PFSK-1 (cell line): ENCODE measurements around the gene ZC3H12A.

Experiments used
- POLR2AphosphoS5 ChIP-seq: IDR thresholded peaks from 2 replicates; pipeline ENCODE4 v1.6.1; 2012; ENCODE audit warnings: low read depth, mild to moderate bottlenecking, control low read depth, low read length, moderate library complexity
- TAF1 ChIP-seq: IDR thresholded peaks from 2 replicates; pipeline ENCODE4 v1.6.1; 2012; ENCODE audit warnings: low read length, control low read depth, borderline replicate concordance; ENCODE audit not compliant: insufficient read depth

DNA sequence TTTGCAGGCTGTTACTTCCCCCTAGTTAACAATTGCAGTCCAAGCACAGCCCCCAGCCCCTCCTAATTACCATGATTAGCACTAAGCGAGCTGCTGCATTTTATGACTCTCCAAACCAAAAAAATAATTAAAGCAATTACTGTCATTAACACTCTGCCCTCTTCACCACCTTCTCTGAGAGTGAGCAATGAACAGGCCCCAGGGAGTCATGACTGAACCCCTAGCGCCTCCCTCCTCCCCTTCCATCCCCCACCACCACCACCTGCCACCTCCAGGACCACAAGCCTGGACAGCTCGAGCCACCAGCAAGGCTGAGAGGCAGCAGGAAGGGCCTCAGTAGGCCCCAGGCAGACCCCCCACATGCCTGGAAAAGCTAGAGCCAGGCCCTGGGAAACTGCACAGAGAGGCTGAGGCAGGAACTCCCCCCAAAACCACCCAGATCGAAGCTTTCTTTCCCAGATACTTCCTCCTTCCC lies 35.5 kb upstream of the ZC3H12A start:
- TF ChIP-seq TAF1 (no peak), POLR2AphosphoS5 (no peak)
